NCI-H146 (cell line): Measurements from ENCODE around the gene SERINC4.

Source experiments
- DNase-seq: peaks from one replicate; lab custom pipeline; 2025; lab: John Stamatoyannopoulos, UW

The SERINC4 gene

GRCh38 chr15:43796566-43796965, 3.5 kb downstream of the SERINC4 start:
- DNase-seq: no peak

GRCh38 chr15:43795997-43796396, 4.0 kb downstream of the SERINC4 start:
- DNase-seq: no peak

- no peak for DNase-seq
Observed at GRCh38 chr15:43795197-43795596, 4.8 kb downstream of the SERINC4 start.

- DNase-seq: no peak
Observed at GRCh38 chr15:43794269-43795037, 5.6 kb downstream of the SERINC4 start.

- no peak for DNase-seq
Observed at GRCh38 chr15:43793647-43794046, 6.4 kb downstream of the SERINC4 start.

- DNase-seq: peak; percentile 17
Observed at GRCh38 chr15:43792761-43793476, 7.1 kb downstream of the SERINC4 start.

- peak; percentile 98 for DNase-seq
Observed at GRCh38 chr15:43791993-43792760, 7.8 kb downstream of the SERINC4 start, which contains the start of gene SERF2. Gene SERF2 (plus strand): TSS chr15:43792320. CDS start chr15:43792377, 57 bp downstream.

GRCh38 chr15:43789409-43789808, 10.6 kb downstream of the SERINC4 start:
- DNase-seq: no peak

- DNase-seq: no peak
Observed at GRCh38 chr15:43779016-43779415, 21.0 kb downstream of the SERINC4 start.

GRCh38 chr15:43777267-43777914, 22.6 kb downstream of the SERINC4 start:
- DNase-seq: peak; percentile 75

- peak; percentile 76 for DNase-seq
Observed at GRCh38 chr15:43776718-43777266, 23.2 kb downstream of the SERINC4 start, which contains the start of gene ELL3. Gene ELL3 (minus strand): TSS chr15:43776966. CDS start chr15:43776901, 65 bp downstream.

GRCh38 chr15:43776101-43776717, 23.8 kb downstream of the SERINC4 start:
- peak; percentile 72 for DNase-seq

GRCh38 chr15:43775411-43775965, 24.5 kb downstream of the SERINC4 start:
- peak; percentile 46 for DNase-seq

GRCh38 chr15:43774062-43774461, 26.0 kb downstream of the SERINC4 start:
- no peak for DNase-seq

- DNase-seq: no peak
Observed at GRCh38 chr15:43772624-43773023, 27.4 kb downstream of the SERINC4 start.

- DNase-seq: no peak
Observed at GRCh38 chr15:43771816-43772215, 28.2 kb downstream of the SERINC4 start.

- peak; percentile 33 for DNase-seq
Observed at GRCh38 chr15:43769584-43770228, 30.3 kb downstream of the SERINC4 start.

- no peak for DNase-seq
Observed at GRCh38 chr15:43763819-43764446, 36.1 kb downstream of the SERINC4 start.

GRCh38 chr15:43762824-43763223, 37.2 kb downstream of the SERINC4 start:
- DNase-seq: no peak

- no peak for DNase-seq
Observed at GRCh38 chr15:43751885-43752284, 48.1 kb downstream of the SERINC4 start.
